Epidermal melanocyte (primary cell): Measurements from ENCODE around the gene AKIRIN2.
A peak's percentile ranks its signal among the peaks of the same experiment; 100 is the strongest.

ENCODE experiments used
- DNase-seq: peaks from one replicate; pipeline ENCODE4 v3.0.0; 2011; ENCODE audit warnings: low spot score; ENCODE audit not compliant: insufficient read length

Gene AKIRIN2

DNA sequence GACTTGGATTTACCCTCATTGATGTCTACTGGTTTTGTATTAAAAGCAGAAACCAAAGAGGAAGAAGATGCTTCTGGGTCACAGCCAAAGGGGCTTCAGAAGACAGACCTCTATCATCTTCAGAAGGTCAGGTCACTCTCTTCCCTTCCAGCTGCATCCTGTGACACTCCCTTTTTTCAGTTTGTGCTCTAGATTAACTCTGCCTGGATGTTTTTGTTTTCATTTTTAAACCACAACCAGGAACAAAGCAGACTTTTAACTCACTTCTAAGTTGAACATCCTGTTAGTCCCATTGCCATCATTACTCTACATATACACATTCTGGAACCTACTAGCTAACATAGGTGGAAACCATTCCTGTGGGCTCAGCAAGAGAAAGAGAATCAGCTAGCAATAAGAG is 45.2 kb downstream of the AKIRIN2 start:
- DNase-seq, result no peak

DNA sequence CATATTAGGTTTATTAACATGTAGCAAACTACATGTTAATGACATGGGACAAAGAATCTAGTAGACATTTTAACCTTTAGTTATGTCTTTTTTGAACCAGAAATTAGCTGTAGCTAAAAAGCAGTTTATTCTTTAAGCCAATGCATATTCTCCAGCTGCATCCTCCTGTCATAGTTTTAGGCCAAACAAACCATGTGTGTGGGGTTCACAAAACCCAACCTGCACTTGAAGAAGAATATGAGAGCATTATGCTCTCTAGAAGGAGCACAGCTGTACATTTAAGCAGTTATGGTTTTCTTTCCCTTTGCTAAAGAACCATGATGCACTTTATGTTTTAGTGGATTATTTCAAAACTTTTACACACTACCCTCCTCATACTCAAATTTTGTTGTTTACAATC is 46.2 kb downstream of the AKIRIN2 start:
- DNase-seq, result no peak

DNA sequence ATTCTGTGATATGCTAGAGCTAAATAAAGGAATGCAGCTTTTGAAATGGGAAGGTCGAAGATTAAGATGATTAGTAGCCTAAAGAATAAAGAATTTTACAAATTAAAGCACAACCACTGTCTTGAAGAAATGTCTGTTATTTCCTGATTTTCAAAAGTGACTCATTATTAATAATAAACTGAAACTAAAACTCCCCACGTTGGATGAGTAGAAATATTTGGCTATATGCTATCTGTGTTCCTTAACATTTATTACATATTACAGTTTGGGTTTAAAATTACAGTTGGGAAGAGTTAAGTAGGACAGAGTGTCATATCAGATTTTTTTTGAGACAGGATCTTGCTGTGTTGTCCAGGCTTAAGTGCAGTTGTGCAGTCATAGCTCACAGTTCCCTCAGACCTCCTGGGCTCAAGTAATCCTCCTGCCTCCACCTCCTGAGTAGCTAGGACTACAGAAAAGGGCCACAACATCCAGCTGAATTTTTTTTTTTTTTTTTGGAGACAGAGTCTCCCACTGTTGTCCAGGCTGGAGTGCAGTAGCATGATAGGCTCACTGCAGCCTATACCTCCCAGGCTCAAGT is 47.1 kb downstream of the AKIRIN2 start:
- DNase-seq, result no peak

DNA sequence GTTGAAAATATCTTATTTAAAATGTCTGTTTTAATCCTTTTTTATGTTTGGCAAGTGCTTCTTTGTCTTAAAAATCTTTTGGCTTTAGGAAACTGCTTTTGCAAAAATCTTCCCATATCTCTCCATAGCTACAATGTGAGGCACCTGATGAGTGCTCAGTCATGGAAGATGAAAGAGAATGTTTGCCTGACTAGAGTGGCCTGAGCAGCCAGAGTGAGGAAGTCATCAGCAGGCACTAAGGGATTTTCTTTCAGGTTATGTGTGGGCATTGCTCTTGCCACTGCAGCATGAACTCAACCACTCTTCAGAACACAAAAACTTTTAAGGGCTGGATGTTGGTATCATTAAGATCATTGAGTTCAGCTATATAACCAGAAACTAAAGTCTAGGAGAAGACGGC is 47.9 kb downstream of the AKIRIN2 start:
- no peak for DNase-seq

DNA sequence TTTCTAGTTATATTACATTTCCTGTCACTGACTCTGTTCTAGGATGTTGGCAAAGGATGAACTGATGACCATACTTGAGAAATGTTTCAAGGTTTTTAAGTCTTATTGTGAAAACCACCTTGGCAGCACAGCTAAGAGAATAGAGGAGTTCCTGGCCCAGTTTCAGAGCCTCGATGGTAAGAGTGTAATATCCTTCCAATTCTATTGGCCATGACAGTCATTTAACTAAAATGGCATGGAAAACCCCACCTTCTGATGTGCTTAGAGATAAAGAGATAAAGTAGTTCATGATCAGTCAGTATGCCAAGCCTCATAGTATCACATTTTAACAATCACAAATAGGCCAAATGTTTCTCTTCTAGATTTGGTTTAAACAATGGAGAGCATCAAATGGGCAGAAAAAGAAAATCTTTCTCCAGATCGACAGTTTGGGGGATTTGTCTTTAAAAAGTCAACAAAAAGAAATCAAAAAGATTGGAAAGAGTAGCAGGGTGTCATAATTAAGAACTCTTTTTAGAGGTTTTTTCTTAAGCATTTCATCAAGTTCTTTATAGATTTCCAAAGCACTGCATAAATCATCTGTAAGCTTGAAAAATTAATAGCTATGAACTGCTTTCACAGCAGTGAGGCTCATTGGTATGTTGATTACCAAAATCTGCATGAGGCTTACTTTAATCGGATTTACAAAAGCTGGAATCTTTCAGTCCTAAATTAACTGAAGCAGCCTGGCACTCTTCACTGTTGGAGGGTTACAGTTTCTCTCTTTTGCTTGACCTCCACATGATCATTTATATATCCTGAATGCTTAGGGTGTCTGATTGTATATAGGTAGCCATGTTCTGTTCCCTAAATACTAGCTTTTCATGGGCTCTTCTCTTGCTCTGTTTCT is 48.7 kb downstream of the AKIRIN2 start:
- DNase-seq, result no peak

DNA sequence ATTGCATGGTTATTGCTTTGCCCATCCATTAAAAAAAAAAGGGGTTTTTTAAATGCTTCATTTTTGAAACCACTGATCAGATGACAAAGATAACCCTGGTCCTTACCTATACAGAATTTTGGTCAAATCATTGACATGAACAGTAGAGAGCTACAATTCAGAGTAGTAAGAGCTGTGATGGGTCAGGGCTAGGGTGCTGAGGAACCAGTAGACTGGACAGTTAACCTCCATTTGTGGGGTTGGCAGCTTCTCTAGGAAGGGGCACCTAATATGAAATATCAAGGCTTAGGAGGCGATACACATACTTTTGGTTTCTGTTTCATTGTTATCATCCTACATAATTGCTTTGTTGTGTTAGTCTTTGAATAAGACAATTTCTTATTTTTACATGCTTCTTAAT is 57.0 kb downstream of the AKIRIN2 start:
- no peak for DNase-seq

DNA sequence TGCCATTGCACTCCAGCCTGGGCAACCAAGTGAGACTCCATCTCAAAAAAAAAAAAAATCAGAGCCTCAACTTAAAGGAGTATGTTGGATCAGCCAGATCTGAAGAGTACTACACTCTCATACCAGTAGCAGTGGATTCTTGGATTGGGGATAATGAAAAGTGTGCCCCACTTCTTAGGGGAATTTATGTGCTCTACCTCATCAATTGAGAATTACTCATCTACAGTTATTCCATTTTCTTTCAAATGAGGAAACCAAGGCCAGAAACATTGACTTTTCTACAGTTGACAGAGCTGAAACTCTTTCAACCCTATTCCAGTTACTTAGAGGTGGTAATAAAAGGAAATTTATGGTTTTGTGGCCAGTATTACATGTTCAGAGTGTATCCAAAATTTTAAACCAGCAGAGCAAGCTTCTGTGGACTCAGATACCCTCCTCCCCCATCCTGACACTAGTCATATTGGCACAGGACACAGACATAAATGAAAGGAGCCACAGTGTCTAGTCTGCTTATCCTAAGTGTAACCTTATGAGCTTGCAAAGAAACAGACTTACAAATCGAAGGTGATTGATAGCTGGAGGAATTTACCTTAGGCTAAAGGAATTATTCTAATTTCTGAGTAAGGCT is 60.9 kb downstream of the AKIRIN2 start:
- no peak for DNase-seq

DNA sequence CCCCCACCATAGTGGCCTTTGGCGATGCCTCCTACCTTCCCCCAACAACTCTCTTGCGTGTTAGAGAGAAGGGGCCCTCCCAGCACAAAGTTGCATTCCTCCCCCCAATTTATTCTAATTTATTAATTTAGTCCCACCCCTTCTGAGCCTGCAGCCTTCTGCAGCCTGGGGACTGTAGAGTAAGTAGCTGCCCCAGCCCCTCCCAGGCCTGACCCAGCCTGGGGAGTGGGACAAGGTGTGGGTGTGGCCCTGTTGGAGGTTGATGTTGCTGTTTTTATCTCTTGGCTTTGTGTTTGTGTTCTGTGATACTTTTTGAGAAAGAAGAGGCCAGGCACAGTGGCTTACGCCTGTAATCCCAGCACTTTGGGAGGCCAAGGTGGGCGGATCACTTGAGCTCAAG is 62.7 kb downstream of the AKIRIN2 start:
- DNase-seq, result no peak

DNA sequence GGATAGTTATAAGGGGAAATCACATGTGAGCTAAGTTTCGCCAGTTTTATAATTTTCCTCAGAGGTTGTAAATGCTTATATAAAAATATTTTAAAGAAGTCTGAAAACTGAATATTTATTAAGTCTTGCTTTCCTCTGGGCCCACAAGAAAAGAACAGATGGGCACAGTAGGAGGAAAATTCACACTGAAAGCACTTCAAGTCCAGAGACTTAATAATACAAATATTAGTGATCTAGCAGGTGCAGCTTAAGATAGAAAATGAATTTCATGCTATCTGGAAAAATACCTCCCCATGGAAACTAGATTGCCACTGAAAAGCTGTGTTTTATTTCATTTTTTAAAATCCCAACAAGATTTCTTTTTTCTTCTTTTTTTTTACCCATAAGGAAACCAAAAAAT is 64.9 kb downstream of the AKIRIN2 start:
- no peak for DNase-seq

DNA sequence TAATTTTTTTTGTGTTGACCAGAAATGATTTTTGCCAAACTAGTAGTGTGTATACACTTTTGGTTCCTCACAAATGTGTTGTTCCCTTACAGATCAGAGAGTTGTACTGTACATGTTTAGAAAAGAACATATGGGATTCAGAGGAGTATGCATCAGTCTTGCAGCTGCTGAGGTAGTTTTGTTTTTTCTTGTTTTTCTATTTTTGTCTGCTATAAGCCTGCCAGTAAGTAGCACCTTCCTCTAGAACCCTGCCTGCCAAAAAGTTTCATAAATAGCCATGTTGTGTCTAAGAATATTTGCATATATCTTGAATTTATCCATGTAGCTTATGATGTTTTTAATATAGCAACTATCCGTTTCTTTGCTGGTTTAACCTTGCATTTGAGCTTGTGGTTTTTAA is 65.7 kb downstream of the AKIRIN2 start:
- no peak for DNase-seq

DNA sequence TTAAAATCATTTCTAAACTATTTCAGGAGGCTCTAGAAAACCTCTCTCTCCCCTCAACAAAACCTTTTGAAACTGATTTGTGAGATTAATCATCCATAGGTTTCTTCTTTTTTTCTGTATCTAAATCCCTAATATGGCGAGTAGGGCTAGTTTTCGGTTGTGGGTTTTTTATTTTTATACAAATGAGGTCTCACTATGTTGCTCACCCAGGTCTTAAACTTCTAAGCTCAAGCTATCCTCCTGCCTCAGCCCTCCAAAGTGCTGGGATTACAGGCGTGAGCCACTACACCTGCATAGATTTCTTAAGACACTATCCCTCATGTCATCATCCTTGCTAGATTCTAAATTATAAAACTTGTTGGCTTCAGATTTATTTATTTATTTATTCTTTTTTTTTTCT is 68.2 kb downstream of the AKIRIN2 start:
- no peak for DNase-seq

DNA sequence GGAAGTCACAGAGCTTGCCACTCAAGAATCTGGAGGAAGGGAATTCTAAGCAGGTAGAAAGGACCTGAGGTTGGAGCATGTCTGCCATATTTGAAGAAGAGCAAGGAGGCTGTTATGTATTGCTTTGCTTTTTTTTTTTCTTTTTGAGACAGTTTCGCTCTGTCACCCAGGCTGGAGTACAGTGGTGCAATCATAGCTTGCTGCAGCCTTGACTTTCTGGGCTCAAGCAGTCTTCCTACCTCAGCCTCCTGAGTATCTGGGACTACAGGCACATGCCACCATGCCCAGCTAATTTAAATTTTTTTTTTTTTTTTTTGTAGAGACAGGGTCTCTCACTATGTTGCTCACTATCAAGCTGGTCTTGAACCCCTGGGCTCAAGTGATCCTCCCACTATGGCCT is 71.3 kb downstream of the AKIRIN2 start:
- DNase-seq, result no peak

DNA sequence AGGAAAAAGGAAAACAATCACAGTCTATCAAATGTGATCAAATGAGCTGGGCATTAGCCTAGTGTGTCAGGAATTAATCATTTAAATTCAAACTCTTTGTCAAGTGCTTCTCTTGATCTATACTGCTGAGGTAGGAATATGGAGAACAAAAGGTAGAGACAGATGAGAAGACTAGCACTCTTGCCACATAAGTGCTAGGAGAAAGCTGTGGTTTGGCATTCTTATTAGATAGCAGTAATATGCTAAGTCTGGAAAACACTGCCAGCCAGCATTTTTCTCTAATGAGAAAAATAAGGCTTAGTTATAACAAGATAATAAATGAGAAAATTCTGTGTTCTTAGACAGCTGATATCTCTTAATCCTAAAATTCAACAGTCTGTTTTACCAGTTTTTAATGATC is 73.2 kb downstream of the AKIRIN2 start:
- DNase-seq, result peak; percentile 19

DNA sequence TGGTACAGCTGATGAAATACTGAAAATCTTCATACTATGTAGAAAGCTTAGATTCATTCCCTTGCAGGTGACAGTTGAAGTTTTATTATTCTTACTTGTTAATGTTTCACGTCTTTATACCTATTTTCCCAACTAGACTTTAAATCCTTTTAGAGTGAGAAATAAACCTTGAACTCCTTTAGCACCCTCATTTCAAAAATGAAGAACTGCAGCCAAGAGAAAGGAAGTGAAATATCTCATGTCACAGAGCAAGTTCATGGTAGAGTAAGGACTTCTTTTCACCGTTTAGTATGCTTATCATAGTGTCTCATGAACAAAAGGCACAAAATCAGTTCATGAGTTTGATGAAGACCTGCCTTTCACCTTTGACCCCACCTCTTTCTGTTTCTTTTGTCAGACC is 73.6 kb downstream of the AKIRIN2 start:
- no peak for DNase-seq
